HL-60 (cell line): ENCODE measurements around the gene LACRT.

Experiments
- DNase-seq, 2 experiments: peaks; one replicate each; pipeline ENCODE4 v3.0.0-alpha.2; 2010 to 2020; ENCODE audit warnings: low read depth in 1 of 2, low spot score in 1 of 2
- H3K27ac ChIP-seq: fragments of 250-450 bp; sonication (Bioruptor Pico); replicated peaks from 2 replicates; pipeline ENCODE4 v1.5.1; 2020; ENCODE audit warnings: mild to moderate bottlenecking, moderate library complexity
- H3K27me3 ChIP-seq: fragments of 250-450 bp; sonication (Bioruptor Pico); 2 replicates; pipeline ENCODE4 v1.5.1; 2021; ENCODE audit warnings: mild to moderate bottlenecking, moderate library complexity; ENCODE audit not compliant: insufficient read depth, poor library complexity, severe bottlenecking
- H3K4me3 ChIP-seq: replicated peaks from 2 replicates; pipeline ENCODE4 v1.5.1; 2011; ENCODE audit warnings: mild to moderate bottlenecking, control low read depth, low read length; ENCODE audit not compliant: insufficient read depth
- CTCF ChIP-seq: IDR thresholded peaks from one replicate; pipeline ENCODE4 v1.5.1; 2011; ENCODE audit warnings: low read length, control low read depth, inconsistent platforms; ENCODE audit not compliant: insufficient read depth
- GABPA ChIP-seq: IDR thresholded peaks from 2 replicates; pipeline ENCODE4 v1.6.1; 2012; ENCODE audit warnings: low read depth
- POLR2AphosphoS5 ChIP-seq: IDR thresholded peaks from 2 replicates; pipeline ENCODE4 v1.6.1; 2012; ENCODE audit warnings: low read depth
- REST ChIP-seq: IDR thresholded peaks from 2 replicates; pipeline ENCODE4 v1.6.1; 2012; ENCODE audit warnings: low read depth; ENCODE audit not compliant: insufficient replicate concordance
- SPI1 ChIP-seq: IDR thresholded peaks from 2 replicates; pipeline ENCODE4 v1.6.1; 2012; ENCODE audit warnings: low read depth, mild to moderate bottlenecking, borderline replicate concordance

The LACRT gene

GRCh38 chr12:54628186-54628846 is 6.4 kb downstream of the LACRT start:
- Histone ChIP-seq H3K27ac (no peak overlapping the region), H3K27me3 (no peaks in the 10 kb centered on the region), H3K4me3 (no peak overlapping the region)
- no peak for DNase-seq
- TF ChIP-seq CTCF (no peak), GABPA (no peak), SPI1 (no peak), POLR2AphosphoS5 (no peak), REST (no peak)

GRCh38 chr12:54627304-54627703 is 7.4 kb downstream of the LACRT start:
- no peak for TF ChIP-seq CTCF
- no peak for TF ChIP-seq POLR2AphosphoS5
- no peak for TF ChIP-seq GABPA
- TF ChIP-seq REST, result no peak
- no peak for TF ChIP-seq SPI1
- DNase-seq, result no peak
- no peak overlapping the region for H3K4me3 ChIP-seq
- no peak overlapping the region for H3K27ac ChIP-seq
- no peaks in the 10 kb centered on the region for H3K27me3 ChIP-seq

GRCh38 chr12:54625598-54625997 is 9.1 kb downstream of the LACRT start:
- DNase-seq, result no peak

More at GRCh38 chr12:54625598-54625997, 9.1 kb downstream of the LACRT start:
- Histone ChIP-seq H3K27me3 (peaks cover 5% of the 10 kb centered on the region), H3K4me3 (no peak overlapping the region), H3K27ac (no peak overlapping the region)
- TF ChIP-seq GABPA (no peak), REST (no peak), CTCF (no peak), POLR2AphosphoS5 (no peak), SPI1 (no peak)
